ENCODE results near the gene CELF4. TPM values are rescaled to one million over a fixed set of nuclear protein-coding genes. Genes with fewer than 3 reads are reported as not detected.

Gene CELF4
- total and polyA plus RNA-seq, 2 donors (not counting 3 experiments of a cell fraction or from before 2014, with no cell fraction given): not detected

- CTCF ChIA-PET: no interaction called here
Measured at GRCh38 chr18:37430357-37431076, 135.1 kb downstream of the CELF4 start.

More at GRCh38 chr18:37430357-37431076, 135.1 kb downstream of the CELF4 start:
- Histone ChIP-seq H4K20me1 (replicated peaks; ENCODE audit: control insufficient read depth, extremely low read depth, insufficient read depth, low read length) (no peaks in the 10 kb centered on the region), H2AFZ (ENCODE audit: low read depth, low read length) (no peak overlapping the region), H3K9me1 (replicated peaks; ENCODE audit: control insufficient read depth, extremely low read depth, insufficient read depth, low read length) (no peaks in the 10 kb centered on the region), H3K9me3 (replicated peaks; ENCODE audit: control insufficient read depth, insufficient read depth, low read length) (no peaks in the 10 kb centered on the region), H3K27me3 (ENCODE audit: control insufficient read depth in 2 of 2, insufficient read depth in 2 of 2, low read length in 2 of 2) (no peaks in the 10 kb centered on the region), H3K4me3 (replicated peaks in 1 of 3; ENCODE audit: insufficient read depth in 1 of 3, low read depth in 1 of 3, low read length in 3 of 3) (no peak overlapping the region), H3K79me2 (ENCODE audit: control insufficient read depth, insufficient read depth, low read length) (no peaks in the 10 kb centered on the region), H3K4me2 (ENCODE audit: insufficient read depth, low read length) (no peak overlapping the region), H3K36me3 (ENCODE audit: control insufficient read depth in 2 of 2, extremely low read depth in 1 of 2, insufficient read depth in 2 of 2, low read length in 2 of 2) (no peaks in the 10 kb centered on the region), H3K27ac (ENCODE audit: insufficient read depth, low read depth, low read length) (no peak overlapping the region), H3K4me1 (ENCODE audit: control insufficient read depth, extremely low read depth, insufficient read depth, low read length) (no peaks in the 10 kb centered on the region), H3K9ac (replicated peaks; ENCODE audit: extremely low read depth, insufficient read depth, low read length) (no peak overlapping the region)
- TF ChIP-seq EZH2 (IDR thresholded peaks at IDR 0.05; ENCODE audit: borderline replicate concordance, low read depth, low read length, severe bottlenecking) (no peak), MYC (IDR thresholded peaks at IDR 0.05; ENCODE audit: low read depth, low read length) (no peak), GATA2 (IDR thresholded peaks at IDR 0.05; ENCODE audit: insufficient read depth, insufficient read length, low read depth, low read length) (no peak), FOS (IDR thresholded peaks at IDR 0.05; ENCODE audit: borderline replicate concordance, insufficient read depth, low read length) (no peak), POLR2AphosphoS5 (IDR thresholded peaks at IDR 0.05; ENCODE audit: insufficient read depth, low read depth, low read length) (no peak), JUN (IDR thresholded peaks at IDR 0.05; ENCODE audit: borderline replicate concordance, insufficient read depth, insufficient read length, low read depth) (no peak), POLR2A (IDR thresholded peaks at IDR 0.05; ENCODE audit: low read depth, low read length) (no peak)
- TF ChIP-seq, protein P1, sequence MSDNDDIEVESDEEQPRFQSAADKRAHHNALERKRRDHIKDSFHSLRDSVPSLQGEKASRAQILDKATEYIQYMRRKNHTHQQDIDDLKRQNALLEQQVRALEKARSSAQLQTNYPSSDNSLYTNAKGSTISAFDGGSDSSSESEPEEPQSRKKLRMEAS (IDR thresholded peaks at IDR 0.05; ENCODE audit: insufficient read depth, insufficient read length): no peak
- TF ChIP-seq, protein P2, sequence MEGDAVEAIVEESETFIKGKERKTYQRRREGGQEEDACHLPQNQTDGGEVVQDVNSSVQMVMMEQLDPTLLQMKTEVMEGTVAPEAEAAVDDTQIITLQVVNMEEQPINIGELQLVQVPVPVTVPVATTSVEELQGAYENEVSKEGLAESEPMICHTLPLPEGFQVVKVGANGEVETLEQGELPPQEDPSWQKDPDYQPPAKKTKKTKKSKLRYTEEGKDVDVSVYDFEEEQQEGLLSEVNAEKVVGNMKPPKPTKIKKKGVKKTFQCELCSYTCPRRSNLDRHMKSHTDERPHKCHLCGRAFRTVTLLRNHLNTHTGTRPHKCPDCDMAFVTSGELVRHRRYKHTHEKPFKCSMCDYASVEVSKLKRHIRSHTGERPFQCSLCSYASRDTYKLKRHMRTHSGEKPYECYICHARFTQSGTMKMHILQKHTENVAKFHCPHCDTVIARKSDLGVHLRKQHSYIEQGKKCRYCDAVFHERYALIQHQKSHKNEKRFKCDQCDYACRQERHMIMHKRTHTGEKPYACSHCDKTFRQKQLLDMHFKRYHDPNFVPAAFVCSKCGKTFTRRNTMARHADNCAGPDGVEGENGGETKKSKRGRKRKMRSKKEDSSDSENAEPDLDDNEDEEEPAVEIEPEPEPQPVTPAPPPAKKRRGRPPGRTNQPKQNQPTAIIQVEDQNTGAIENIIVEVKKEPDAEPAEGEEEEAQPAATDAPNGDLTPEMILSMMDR (IDR thresholded peaks at IDR 0.05; ENCODE audit: extremely low read depth in 1 of 2, insufficient read depth in 1 of 2, low read depth in 1 of 2, low read length in 2 of 2): no peak
- no peak for DNase-seq (ENCODE audit: low read depth, low spot score)
- FAIRE-seq: no peak
- intact Hi-C loops (cut with micrococcal nuclease) (no loop called here), dilution Hi-C loops (cut with MboI; ENCODE audit: extremely low pct_ligation_motif_present, low sequenced_read_pairs) (no loop called here)
- BruUV-seq (replicated peaks): no TSS peak
- POLR2A ChIA-PET: no interaction called here
